ENCODE data around the gene SELENOH. TPM values are rescaled to one million over a fixed set of nuclear protein-coding genes. Genes with fewer than 3 reads are reported as not detected.
A peak's percentile ranks its signal among the peaks of the same experiment; 100 is the strongest.

SELENOH gene
- total RNA-seq, 1 experiment from 2014 or later: 192 TPM

GRCh38 chr11:57742087-57742452 lies 779 bp downstream of the SELENOH start:
- intact Hi-C loops (cut with micrococcal nuclease; ENCODE audit: unreplicated experiment): no loop called here
- BruUV-seq (replicated peaks): TSS peak; percentile 66
- peaks cover 46% of the 10 kb centered on the region for H3K36me3 ChIP-seq (ENCODE audit: insufficient read depth, low read length, poor library complexity, severe bottlenecking)

GRCh38 chr11:57744357-57744756 lies 3.1 kb downstream of the SELENOH start:
- CTCF ChIA-PET: no interaction called here
- no peak for DNase-seq (ENCODE audit: low spot score)
- intact Hi-C loops (cut with micrococcal nuclease; ENCODE audit: unreplicated experiment): no loop called here
- TF ChIP-seq CTCF (conservative IDR thresholded peaks at IDR 0.05; ENCODE audit: low read depth, low read length) (no peak), EZH2 (IDR thresholded peaks at IDR 0.05; ENCODE audit: borderline replicate concordance, low read depth, low read length, poor library complexity, severe bottlenecking) (no peak)
- Histone ChIP-seq H3K4me1 (ENCODE audit: insufficient read depth, low read length, poor library complexity, severe bottlenecking) (peaks cover 11% of the 10 kb centered on the region), H3K27ac (ENCODE audit: low read depth, low read length, poor library complexity, severe bottlenecking) (no peak overlapping the region), H3K9me3 (ENCODE audit: low read depth, low read length, poor library complexity, severe bottlenecking) (no peaks in the 10 kb centered on the region), H3K4me3 (ENCODE audit: low read depth, low read length, poor library complexity, severe bottlenecking) (no peak overlapping the region), H3K36me3 (ENCODE audit: insufficient read depth, low read length, poor library complexity, severe bottlenecking) (peaks cover 31% of the 10 kb centered on the region), H3K27me3 (replicated peaks; ENCODE audit: insufficient read depth, low read depth, low read length, poor library complexity) (no peaks in the 10 kb centered on the region)
- POLR2A ChIA-PET (ENCODE audit: low non-redundant PET): no interaction called here
- BruUV-seq (replicated peaks): no TSS peak

More at GRCh38 chr11:57742087-57742452, 779 bp downstream of the SELENOH start:
- Histone ChIP-seq H3K27ac (ENCODE audit: low read depth, low read length, poor library complexity, severe bottlenecking) (peak overlapping the region; percentile 95), H3K4me3 (ENCODE audit: low read depth, low read length, poor library complexity, severe bottlenecking) (peak overlapping the region; percentile 88), H3K4me1 (ENCODE audit: insufficient read depth, low read length, poor library complexity, severe bottlenecking) (peaks cover 11% of the 10 kb centered on the region), H3K27me3 (replicated peaks; ENCODE audit: insufficient read depth, low read depth, low read length, poor library complexity) (no peaks in the 10 kb centered on the region), H3K9me3 (ENCODE audit: low read depth, low read length, poor library complexity, severe bottlenecking) (no peaks in the 10 kb centered on the region)
- no peak for TF ChIP-seq CTCF (conservative IDR thresholded peaks at IDR 0.05; ENCODE audit: low read depth, low read length)
- no peak for TF ChIP-seq EZH2 (IDR thresholded peaks at IDR 0.05; ENCODE audit: borderline replicate concordance, low read depth, low read length, poor library complexity, severe bottlenecking)
- CTCF ChIA-PET: no interaction called here
- POLR2A ChIA-PET (ENCODE audit: low non-redundant PET): interaction anchor here (1.3 kb wide), 1 partner anchor 37 kb away, joined by 3 read pairs; no protein-coding TSS in a partner anchor
- no peak for DNase-seq (ENCODE audit: low spot score)

GRCh38 chr11:57745206-57745605 lies 3.9 kb downstream of the SELENOH start:
- Histone ChIP-seq H3K4me1 (ENCODE audit: insufficient read depth, low read length, poor library complexity, severe bottlenecking) (peaks cover 11% of the 10 kb centered on the region), H3K27ac (ENCODE audit: low read depth, low read length, poor library complexity, severe bottlenecking) (no peak overlapping the region), H3K36me3 (ENCODE audit: insufficient read depth, low read length, poor library complexity, severe bottlenecking) (peaks cover 26% of the 10 kb centered on the region), H3K4me3 (ENCODE audit: low read depth, low read length, poor library complexity, severe bottlenecking) (no peak overlapping the region), H3K27me3 (replicated peaks; ENCODE audit: insufficient read depth, low read depth, low read length, poor library complexity) (no peaks in the 10 kb centered on the region), H3K9me3 (ENCODE audit: low read depth, low read length, poor library complexity, severe bottlenecking) (no peaks in the 10 kb centered on the region)
- DNase-seq (ENCODE audit: low spot score): no peak
- intact Hi-C loops (cut with micrococcal nuclease; ENCODE audit: unreplicated experiment): no loop called here
- CTCF ChIA-PET: no interaction called here
- POLR2A ChIA-PET (ENCODE audit: low non-redundant PET): interaction anchor here (0.6 kb wide), 1 partner anchor 9 kb away, joined by 3 read pairs; no protein-coding TSS in a partner anchor
- TF ChIP-seq EZH2 (IDR thresholded peaks at IDR 0.05; ENCODE audit: borderline replicate concordance, low read depth, low read length, poor library complexity, severe bottlenecking) (no peak), CTCF (conservative IDR thresholded peaks at IDR 0.05; ENCODE audit: low read depth, low read length) (no peak)
- BruUV-seq (replicated peaks): no TSS peak
